Measurements from ENCODE around the gene AURKAIP1.
"Not testable (repeated sequence)": the region's sequence is repeated elsewhere in the genome, so short reads cannot be mapped to it uniquely, and the experiment has no call there.

The AURKAIP1 gene
- total RNA-seq = 21.6 to 90.1 (median 59.8) reads per million in 9 experiments

DNA sequence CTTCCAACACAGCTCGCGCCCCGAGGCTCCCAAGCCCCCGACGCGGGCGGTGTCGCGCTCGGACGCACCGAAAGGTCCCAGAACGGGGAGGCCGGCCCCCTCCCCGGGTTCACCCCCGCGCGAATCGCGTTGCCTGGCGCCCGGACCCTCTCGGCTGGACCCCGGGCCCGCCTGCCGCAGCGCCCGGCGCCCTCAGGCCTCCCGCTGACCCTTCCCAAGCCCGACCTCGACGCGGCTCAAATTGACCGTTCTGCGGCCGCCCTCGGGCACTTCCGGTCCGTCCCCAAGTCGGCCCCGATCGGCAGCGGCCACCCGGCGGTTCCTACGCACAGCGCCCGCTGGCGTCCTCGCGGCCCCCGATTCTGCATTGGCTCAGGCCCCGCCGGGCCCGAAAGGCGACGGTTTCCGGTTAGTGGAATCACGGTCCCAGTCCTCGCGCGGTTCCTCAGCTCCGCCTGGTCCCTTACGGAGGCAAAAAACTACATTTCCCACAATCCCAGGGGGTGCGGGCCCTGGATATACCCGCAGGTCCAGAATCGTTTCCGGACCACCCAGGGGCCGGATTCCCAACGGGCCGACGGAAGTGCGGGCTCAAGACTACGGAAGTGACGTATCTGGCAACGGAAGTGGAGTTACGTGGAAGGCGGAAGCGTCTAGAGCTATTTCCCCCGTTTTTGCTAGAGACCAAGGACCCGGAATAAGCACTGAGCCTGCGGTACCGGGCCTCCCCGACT, at the start of gene AURKAIP1:
Gene AURKAIP1, minus strand, starts transcription at position 279 of the 734 bp plus-strand sequence. CDS start 451 bp downstream, outside the sequence.
- no peaks in the 10 kb centered on the region for H3K27me3 Mint-ChIP-seq
- H3K4me1 Mint-ChIP-seq (ENCODE audit: low read depth in 2 of 2) = peaks cover 11 to 13% of the 10 kb centered on the region in 2 donors
- peak within 1 kb of the TSS; percentile 87 to 89 for H3K4me3 Mint-ChIP-seq
- peak; percentile 91 to 92 (median 92) for DNase-seq
- peak within 1 kb of the TSS; percentile 95 to 96 for H3K27ac Mint-ChIP-seq
- ATAC-seq (replicated peaks) = peak; percentile 70
- H3K36me3 Mint-ChIP-seq (ENCODE audit: insufficient read depth) = peaks cover 27% of the 10 kb centered on the region
- H3K9me3 Mint-ChIP-seq = no peaks in the 10 kb centered on the region

DNA sequence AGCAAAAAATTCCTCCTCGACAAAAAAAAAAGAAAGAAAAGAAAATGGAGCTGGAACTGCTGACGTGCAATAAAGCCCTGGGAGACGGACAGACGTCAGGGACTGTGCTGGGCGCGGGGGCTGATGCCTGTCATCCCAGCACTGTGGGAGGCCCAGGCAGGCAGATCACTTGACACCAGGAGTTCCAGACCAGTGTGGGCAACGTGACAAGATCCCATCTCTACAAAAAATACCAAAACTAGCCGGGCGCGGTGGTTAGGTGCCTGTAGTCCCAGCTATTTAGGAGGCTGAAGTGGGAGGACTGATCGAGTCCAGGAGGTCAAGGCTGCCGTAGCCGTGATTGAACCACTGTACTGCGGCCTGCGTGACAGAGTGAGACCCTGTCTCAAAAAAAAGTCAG, 49.7 kb upstream of the AURKAIP1 start:
- H3K9me3 Mint-ChIP-seq = no peaks in the 10 kb centered on the region
- ATAC-seq (replicated peaks) (no peak), DNase-seq (no peak)
- H3K27ac Mint-ChIP-seq = no peak overlapping the region
- H3K27me3 Mint-ChIP-seq = peaks cover 31 to 72% of the 10 kb centered on the region in 2 donors
- no peak overlapping the region for H3K4me3 Mint-ChIP-seq
- H3K36me3 Mint-ChIP-seq (ENCODE audit: insufficient read depth) = no peaks in the 10 kb centered on the region
- H3K4me1 Mint-ChIP-seq (ENCODE audit: low read depth in 2 of 2) = peaks cover 0 to 2% of the 10 kb centered on the region in 2 donors

DNA sequence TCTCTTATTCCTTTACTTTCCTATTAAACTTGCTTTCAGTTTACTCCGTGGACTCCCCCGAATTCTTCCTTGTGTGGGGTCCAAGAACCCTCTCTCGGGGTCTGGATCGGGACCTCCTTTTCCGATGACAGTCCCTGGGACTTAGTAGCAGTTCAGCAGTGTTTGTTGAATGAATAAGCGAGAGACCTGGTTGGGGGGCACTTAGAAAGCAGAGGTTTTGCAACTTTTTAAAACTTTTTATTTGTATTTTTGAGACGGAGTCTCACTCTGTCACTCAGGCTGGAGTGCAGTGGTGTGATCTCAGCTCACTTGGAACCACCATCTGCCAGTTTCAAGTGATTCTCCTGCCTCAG, 48.2 kb upstream of the AURKAIP1 start:
- H3K4me3 Mint-ChIP-seq = no peak overlapping the region
- no peaks in the 10 kb centered on the region for H3K9me3 Mint-ChIP-seq
- peaks cover 0 to 2% of the 10 kb centered on the region in 2 donors for H3K4me1 Mint-ChIP-seq (ENCODE audit: low read depth in 2 of 2)
- DNase-seq (no peak), ATAC-seq (replicated peaks) (no peak)
- H3K27ac Mint-ChIP-seq = no peak overlapping the region
- peaks cover 24 to 58% of the 10 kb centered on the region in 2 donors for H3K27me3 Mint-ChIP-seq
- no peaks in the 10 kb centered on the region for H3K36me3 Mint-ChIP-seq (ENCODE audit: insufficient read depth)

DNA sequence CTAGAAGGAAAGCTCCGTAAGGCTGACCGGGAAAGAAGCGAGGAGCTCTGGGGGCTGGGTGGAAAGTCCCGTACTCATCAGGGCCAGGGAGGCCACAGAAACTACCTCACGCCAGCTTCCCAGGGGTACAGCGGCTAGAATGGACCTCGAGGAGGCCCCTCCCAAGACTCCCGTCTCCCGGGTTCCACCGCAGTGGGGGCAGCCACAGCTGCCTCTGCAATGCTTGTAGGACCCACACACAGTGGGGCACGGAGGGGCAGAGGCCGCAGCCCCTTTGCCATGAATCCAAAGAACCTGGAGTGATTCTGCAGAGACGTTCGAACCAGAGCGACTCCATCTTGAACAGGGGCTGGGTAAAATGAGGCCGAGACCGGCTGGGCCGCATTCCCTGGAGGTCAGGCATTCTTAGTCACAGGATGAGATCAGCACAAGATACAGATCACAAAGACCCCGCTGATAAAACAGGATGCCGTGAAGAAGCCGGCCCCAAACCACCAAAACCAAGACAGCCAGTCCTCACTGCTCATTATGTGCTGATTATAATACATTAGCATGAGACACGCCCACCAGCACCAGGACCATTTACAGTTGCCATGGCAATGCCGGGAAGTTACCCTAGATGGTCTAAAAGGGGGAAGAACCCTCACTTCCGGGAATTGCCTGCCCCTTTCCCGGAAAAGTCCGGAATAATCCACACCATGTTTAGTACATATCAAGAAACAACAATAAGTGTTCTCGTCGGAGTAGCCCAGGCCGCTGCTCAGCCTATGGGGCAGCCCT, 47.6 kb upstream of the AURKAIP1 start:
- Mint-ChIP-seq H3K27me3 (peaks cover 23 to 55% of the 10 kb centered on the region in 2 donors), H3K4me1 (ENCODE audit: low read depth in 2 of 2) (peaks cover 0 to 2% of the 10 kb centered on the region in 2 donors), H3K9me3 (no peaks in the 10 kb centered on the region), H3K27ac (no peak overlapping the region), H3K36me3 (ENCODE audit: insufficient read depth) (no peaks in the 10 kb centered on the region), H3K4me3 (no peak overlapping the region)
- ATAC-seq (replicated peaks) (no peak), DNase-seq (no peak)

DNA sequence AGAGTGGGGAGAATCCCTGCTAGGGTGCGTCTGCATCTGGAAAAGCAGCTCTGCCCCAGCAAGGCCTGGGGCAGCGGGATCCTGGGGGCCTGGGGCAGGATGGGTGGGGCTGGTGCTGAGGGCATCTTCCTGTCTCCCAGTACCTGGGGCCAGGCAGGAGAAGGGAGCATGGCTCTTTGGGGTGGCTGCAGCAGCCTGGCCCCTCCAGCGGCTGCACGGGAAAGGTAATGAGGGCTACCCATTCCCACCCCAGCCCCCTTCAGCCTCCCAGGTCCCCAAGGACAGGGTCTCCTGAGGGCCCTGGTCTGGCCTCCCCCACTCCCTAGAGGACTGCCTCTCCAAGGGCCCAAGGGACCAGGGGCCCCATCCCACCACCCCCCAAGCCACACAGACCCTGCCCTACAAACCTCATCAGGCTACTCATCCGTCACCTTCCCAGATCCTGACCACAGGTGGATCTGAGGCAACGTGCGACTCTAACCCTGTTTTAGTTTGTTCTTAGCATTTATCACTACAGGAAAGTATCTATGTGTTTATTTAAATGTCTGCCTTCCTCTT, 47.0 kb upstream of the AURKAIP1 start:
- Mint-ChIP-seq H3K27ac (no peak overlapping the region), H3K4me3 (no peak overlapping the region), H3K4me1 (ENCODE audit: low read depth in 2 of 2) (peaks cover 0 to 2% of the 10 kb centered on the region in 2 donors), H3K36me3 (ENCODE audit: insufficient read depth) (no peaks in the 10 kb centered on the region), H3K27me3 (peaks cover 23 to 55% of the 10 kb centered on the region in 2 donors), H3K9me3 (no peaks in the 10 kb centered on the region)
- DNase-seq (no peak), ATAC-seq (replicated peaks) (no peak)

DNA sequence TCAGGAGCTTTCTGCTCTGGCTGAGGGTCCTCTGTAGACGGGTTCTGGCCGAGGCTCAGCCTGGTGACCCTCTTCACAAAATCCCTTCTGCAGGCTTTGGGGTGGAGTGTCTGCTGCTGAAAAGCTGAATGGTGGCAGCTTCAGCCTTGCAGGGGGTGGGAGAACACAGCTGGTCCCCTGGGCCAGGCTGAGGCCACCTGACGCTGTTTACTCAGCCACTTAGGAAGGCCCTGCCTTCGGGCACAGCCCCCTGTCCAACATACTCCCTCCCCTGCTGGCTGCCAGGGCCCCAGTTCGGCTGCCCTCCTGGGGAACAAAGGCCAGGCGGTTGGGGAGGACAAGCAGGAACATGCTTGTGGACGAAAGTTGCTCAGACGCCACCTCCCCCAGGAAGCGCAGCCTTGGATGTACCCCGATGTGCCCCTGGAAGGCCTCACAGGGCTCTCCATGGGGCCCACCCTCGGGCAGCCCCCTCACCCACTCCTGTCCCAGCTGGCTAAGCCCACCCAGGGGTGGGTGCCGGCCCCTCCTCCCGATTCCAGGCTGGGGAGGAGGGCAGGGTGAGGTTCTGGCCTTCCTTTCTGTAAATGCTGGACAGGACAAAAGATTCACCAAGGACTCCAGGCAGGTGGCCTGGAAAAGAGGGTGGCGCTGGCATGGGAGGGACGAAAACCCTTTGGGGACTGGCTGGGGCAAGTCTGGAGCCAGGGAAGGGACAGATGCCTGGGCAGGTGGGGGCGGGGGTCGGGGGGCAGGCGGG, 46.3 kb upstream of the AURKAIP1 start, which contains the start of gene ANKRD65:
Gene ANKRD65, minus strand, starts transcription at position 130 of the 760 bp plus-strand sequence. CDS start 271 bp downstream, outside the sequence.
- Mint-ChIP-seq H3K36me3 (ENCODE audit: insufficient read depth) (no peaks in the 10 kb centered on the region), H3K9me3 (no peaks in the 10 kb centered on the region), H3K4me3 (peak within 1 kb of the TSS in 1 of 2 donors; percentile 31), H3K27me3 (peaks cover 20 to 50% of the 10 kb centered on the region in 2 donors), H3K27ac (no peak within 1 kb of the TSS), H3K4me1 (ENCODE audit: low read depth in 2 of 2) (peaks cover 0 to under 1% of the 10 kb centered on the region in 2 donors)
- ATAC-seq (replicated peaks) = no peak
- no peak for DNase-seq

DNA sequence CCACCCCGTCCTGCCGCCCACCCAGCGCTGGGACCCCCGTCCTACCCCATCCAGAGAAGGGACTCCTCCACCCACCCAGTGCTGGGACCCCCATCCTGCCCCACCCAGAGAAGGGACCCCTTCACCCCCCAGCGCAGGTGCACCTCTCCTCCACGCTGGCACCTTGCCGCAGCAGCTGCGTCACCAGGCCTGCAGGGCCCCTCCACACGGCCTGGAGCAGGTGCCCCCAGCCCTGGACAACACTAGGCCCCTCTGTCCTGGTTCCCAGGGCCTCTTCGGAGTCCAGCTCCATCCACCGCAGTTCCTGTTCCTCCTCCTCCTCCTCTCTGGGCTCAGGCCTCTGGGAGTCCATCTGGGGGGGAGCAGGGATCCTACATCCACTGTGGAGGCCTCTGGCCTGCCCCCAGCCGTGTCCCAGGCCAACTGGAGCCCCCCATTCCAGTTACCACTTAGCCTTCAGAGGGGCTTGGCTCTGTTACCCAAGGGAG, 45.7 kb upstream of the AURKAIP1 start:
- H3K4me3 Mint-ChIP-seq = peak overlapping the region in 1 of 2 donors; percentile 31
- H3K4me1 Mint-ChIP-seq (ENCODE audit: low read depth in 2 of 2) = no peaks in the 10 kb centered on the region
- no peaks in the 10 kb centered on the region for H3K9me3 Mint-ChIP-seq
- DNase-seq (no peak), ATAC-seq (replicated peaks) (no peak)
- H3K36me3 Mint-ChIP-seq (ENCODE audit: insufficient read depth) = no peaks in the 10 kb centered on the region
- H3K27me3 Mint-ChIP-seq = peaks cover 18 to 44% of the 10 kb centered on the region in 2 donors
- no peak overlapping the region for H3K27ac Mint-ChIP-seq

DNA sequence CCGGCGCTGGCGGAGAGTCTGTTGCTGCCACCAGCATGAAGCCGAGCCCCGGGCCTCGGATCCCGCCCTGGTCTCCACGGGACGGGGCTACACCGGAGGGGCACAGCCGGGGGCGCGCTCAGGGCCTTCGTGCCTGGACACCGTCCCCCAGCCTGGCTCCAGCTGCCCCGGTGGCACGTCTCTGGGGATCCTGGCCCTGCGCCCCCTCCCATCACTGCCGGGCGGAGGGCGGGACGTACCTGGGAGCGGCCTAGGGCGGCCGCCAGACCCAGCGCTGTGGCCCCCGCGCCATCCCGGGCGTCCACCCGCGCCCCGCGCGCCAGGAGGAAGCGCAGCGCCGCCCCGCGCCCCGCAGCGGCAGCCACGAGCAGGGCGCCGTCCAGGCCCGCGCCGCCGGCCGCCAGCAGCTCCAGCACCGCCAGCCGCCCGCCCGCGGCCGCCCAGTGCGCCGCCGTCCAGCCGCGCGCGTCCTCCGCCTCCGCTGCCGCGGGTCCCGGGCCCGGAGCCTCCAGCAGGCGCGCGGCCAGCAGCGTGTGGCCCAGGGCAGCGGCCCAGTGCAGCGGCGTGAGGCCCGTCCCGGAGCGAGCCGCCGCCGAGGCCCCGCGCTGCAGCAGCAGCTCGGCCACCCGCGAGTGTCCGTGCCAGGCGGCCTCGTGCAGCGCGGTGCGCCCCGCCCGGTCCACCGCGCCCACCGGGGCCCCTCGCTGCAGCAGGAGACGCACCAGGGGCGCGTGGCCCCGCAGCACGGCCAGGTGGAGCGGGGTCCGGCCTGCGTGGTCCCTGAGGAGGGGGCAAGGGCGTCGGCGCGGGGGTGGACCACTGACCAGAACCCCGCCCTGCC, 45.0 kb upstream of the AURKAIP1 start:
- no peak overlapping the region for H3K27ac Mint-ChIP-seq
- no peaks in the 10 kb centered on the region for H3K36me3 Mint-ChIP-seq (ENCODE audit: insufficient read depth)
- H3K4me1 Mint-ChIP-seq (ENCODE audit: low read depth in 2 of 2) = no peaks in the 10 kb centered on the region
- ATAC-seq (replicated peaks) = no peak
- no peaks in the 10 kb centered on the region for H3K9me3 Mint-ChIP-seq
- H3K4me3 Mint-ChIP-seq = no peak overlapping the region
- no peak for DNase-seq
- peaks cover 16 to 37% of the 10 kb centered on the region in 2 donors for H3K27me3 Mint-ChIP-seq

DNA sequence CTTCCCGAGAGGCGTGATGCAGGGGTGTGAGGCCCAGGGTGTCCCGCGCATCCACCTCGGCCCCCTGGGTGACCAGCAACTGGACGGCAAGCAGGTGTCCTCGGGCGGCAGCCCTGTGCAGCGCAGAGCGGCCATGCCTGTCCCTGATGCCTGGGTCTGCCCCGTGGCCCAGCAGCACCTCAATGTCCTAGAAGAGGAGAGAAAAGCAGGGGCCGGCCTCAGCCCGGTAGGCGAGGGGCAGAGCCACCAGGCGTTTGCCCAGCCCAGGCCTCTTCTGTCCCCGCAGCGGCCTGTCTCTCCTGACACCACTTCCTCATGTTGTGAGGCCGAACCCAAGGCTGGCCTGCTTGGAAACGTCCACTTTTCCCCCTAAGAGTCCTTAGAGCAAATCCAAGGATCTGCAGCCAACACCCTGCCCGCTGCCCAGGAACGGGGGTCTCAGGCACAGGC, 44.4 kb upstream of the AURKAIP1 start:
- Mint-ChIP-seq H3K27me3 (peaks cover 10 to 31% of the 10 kb centered on the region in 2 donors), H3K36me3 (ENCODE audit: insufficient read depth) (no peaks in the 10 kb centered on the region), H3K9me3 (no peaks in the 10 kb centered on the region), H3K4me1 (ENCODE audit: low read depth in 2 of 2) (no peaks in the 10 kb centered on the region), H3K4me3 (no peak overlapping the region), H3K27ac (no peak overlapping the region)
- DNase-seq (no peak), ATAC-seq (replicated peaks) (no peak)

DNA sequence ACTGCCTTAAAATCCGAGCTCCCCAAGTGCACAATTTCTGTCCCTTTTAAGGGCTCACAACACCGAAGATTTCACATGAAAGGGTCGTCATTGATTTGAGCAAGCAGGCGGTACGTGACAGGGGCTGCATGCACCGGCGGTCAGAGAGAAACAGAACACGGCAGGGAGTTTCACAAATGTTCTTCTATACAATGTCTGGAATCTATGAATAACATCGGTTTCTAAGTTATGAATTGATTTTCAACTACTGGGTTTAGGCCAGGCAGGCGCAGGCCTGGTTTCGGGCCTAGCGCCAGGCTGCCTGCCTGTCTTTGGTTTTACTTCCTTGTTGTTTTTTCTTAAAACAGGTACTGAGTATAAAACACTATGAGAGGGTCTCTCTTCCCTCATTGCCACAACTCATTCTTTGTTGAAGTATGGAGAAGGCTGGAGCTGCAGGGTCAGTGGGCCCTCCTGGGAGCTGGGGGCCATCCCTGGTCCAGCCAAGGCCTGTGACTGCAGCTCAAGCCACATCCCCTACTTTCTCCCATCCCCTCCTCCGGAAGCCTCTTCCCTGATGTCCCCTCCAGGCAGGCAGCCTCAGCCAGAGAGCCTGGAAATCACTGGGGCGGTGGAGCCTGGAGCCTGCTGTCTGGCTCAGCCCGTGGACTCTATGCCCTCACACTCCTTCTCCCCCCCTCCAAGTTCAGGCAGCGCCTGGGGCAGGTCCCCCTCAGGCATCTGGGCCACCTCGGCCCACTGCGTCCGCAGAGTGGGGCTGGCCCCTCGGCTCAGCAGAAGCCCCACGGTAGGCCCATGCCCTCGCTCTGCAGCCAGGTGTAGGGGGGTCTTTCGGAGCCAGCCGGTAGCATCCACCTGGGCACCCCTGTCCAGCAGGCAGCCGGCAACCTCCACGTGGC, 43.7 kb upstream of the AURKAIP1 start:
- no peaks in the 10 kb centered on the region for H3K9me3 Mint-ChIP-seq
- peaks cover 8 to 27% of the 10 kb centered on the region in 2 donors for H3K27me3 Mint-ChIP-seq
- no peak overlapping the region for H3K27ac Mint-ChIP-seq
- no peaks in the 10 kb centered on the region for H3K4me1 Mint-ChIP-seq (ENCODE audit: low read depth in 2 of 2)
- ATAC-seq (replicated peaks) = no peak
- DNase-seq = no peak
- no peak overlapping the region for H3K4me3 Mint-ChIP-seq
- no peaks in the 10 kb centered on the region for H3K36me3 Mint-ChIP-seq (ENCODE audit: insufficient read depth)

DNA sequence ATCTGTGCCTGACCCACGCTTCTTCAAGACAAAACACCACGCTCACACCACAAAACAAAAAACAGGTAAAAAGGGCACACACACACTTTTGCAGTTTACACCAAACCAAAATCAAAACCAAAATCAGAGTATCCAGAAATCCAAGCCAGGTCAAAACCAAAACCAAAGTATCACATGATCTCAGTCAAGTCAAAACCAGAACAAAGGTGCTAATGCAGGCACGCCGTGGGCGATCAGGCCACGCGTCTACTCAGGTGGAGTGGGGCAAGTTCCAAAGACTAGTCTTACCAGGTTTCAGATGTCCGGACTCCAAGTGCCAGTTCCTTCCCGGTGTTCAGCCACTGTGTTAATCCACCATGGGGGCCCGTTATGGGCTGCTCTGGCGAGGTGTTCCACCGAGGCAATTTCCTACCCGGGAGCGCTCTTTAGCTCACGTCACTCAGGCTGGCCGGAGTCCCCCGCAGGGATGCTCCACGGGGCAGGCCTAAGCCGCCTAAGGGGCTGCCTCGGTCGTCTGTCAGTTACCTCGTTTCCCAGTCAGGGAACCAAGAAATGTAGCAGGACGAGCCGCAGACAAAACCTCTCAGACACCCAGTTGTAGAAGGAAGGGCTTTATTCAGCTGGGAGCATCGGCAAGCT, 42.9 kb upstream of the AURKAIP1 start:
- not testable (repeated sequence) for H3K36me3 Mint-ChIP-seq (ENCODE audit: insufficient read depth); H3K9me3 Mint-ChIP-seq; H3K27ac Mint-ChIP-seq; ATAC-seq (replicated peaks); DNase-seq; H3K4me3 Mint-ChIP-seq; H3K4me1 Mint-ChIP-seq (ENCODE audit: low read depth in 2 of 2)
- peaks cover 6 to 24% of the 10 kb centered on the region in 2 donors for H3K27me3 Mint-ChIP-seq
